Stimulated activated CD4-positive, alpha-beta T cell treated with anti-CD3 and anti-CD28 coated beads, Interleukin-4, amount 100 ng/mL, for 4 hours (primary cell): Measurements from ENCODE around the gene UROC1.

ENCODE experiments used
- DNase-seq, 2 experiments: peaks; one replicate each; pipeline ENCODE4 v3.0.0-alpha.2; 2020

The UROC1 gene

DNA sequence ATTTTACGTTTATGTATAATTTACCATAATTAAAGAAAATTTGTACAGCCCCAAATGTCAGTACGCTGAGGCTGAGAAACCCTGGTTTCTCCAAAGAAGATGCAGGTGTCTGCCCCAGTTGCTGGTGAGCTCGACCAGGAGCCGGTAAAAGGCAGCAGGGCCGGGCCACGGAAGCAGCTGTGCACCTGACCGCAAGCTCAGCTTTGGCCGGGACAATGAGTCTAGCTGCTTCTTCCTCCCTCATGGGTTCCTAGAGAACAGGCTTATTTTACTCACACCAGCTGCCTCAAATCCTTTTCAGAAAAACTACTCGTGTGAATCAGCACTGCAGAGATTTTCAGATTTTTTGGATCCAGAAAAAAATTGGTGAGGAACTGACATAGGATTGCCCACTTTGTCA, 23.8 kb downstream of the UROC1 start:
- no peak for DNase-seq

DNA sequence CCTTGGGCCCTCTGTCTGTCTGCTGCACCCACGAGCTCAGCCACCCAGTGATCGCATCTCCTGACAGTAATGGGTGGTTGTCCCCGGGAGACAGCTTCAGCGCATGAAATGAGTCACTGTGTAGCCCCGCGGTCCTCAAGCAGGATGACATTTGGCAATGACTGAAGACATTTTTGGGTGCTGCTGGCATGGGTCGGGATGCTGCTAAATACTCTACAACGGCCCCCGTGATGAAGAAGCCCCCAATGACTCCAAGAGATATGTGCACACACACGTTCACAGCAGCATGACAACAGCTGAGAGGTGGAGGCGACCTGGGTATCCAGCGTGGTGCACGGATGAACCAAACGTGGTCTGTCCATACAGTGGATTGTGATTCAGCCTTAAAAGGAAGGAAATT, 24.5 kb downstream of the UROC1 start:
- DNase-seq: no peak

DNA sequence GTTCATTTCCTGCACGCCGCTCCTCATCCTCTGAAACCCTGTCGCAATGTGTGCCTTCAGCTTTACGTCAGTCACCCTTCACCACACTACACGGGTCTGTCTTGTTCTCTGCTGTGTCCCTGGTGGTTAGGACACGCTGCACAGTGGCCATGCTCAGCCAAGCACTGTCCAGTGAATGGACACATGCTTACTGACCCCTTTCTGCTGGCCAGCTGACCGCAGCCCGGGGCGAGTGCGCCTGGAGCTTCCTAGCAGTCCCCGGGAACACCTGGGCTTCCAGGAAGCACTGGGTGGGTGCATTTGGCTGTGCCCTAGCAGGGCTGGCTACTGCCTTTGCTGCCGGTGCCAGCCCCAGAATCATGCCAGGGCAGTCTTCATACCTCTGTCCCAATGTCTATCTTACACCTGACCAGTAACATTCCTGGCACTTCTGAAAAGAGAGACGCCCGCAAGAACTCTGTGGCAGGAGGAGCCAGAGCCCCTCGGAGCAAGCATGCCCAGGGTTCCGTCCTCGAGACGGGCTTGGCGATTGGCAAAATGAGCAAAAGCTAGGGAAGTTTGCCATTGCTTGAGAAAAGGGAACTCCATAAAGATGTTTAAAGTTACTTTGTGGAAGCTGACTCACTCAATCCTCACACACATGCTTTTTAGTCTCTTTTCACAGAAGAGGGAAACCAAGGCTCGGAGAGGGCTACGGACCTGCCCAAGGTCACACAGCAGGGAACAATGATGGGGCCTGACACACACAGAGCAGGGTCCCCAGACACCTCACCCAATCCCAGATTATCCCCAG, 26.2 kb downstream of the UROC1 start:
- no peak for DNase-seq

DNA sequence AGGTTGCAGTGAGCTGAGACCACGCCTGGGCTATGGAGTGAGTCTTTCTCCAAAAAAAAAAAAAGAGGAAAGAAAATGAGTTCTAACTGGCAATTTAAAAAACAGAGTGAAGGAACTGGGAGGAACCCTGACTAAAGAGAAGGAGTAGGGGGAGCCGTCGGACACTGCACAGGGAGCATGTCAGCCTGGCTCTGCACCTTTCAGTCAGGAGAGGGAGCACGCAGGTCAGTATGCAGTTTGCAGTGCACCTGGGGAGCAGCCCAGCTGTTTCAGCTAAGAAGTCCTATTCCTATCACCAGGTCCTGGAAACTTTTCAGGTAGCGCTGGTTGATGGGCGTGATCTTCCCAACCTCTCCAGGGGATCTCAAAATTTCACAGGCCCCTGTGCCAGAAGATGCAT, 27.0 kb downstream of the UROC1 start:
- DNase-seq: no peak

DNA sequence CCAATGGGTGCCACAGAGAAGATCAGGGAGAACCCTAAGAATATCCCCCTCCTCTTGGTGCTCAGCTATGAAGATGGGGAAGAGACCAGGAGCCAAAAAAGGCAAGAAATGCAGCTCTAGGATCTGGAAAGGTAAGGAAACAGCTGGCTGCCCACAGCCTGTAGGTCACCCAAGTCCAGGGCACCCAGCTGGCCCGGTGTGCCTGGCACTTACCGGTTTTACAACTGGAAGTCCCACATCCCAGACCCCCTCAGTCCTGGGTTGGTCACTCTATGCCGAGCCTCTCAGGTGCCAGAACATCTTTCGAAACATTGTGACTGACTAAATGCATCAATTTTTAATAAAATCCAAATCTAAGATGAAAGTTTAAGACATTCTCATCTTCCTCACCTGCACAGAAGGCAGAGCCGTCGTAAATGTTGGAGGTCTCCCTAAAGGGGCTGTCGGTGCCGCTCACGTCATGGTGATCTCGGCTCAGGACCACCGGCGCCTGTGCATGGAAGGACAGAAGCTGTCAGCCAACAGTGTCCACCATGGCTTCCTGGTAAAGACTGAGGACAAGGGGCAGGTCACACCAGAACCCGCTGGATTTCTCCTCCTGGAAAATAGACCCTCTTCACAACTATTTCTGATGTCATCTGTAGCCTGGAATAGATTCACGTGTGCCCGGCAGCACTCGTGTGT, 28.5 kb downstream of the UROC1 start:
- DNase-seq: no peak

DNA sequence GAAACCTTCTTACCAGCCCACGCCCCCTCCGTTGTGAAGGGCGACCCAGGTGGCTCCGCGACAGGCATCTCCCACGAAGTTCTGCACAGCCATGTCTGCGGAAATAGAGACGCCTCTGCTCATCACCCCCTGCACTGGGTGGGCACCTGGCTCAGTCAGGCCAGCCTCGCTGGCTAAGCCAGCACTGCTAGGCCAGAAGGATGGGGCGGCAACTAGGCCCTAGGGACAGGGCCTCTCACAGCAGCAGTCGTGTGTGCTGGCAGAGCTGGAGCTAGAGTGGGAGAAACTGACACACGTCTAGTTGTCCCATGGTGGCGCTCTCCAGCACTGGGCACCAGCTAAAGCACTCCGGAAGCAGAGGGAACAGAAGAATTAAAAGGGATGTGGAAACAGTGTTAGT, 29.4 kb downstream of the UROC1 start:
- DNase-seq: no peak

DNA sequence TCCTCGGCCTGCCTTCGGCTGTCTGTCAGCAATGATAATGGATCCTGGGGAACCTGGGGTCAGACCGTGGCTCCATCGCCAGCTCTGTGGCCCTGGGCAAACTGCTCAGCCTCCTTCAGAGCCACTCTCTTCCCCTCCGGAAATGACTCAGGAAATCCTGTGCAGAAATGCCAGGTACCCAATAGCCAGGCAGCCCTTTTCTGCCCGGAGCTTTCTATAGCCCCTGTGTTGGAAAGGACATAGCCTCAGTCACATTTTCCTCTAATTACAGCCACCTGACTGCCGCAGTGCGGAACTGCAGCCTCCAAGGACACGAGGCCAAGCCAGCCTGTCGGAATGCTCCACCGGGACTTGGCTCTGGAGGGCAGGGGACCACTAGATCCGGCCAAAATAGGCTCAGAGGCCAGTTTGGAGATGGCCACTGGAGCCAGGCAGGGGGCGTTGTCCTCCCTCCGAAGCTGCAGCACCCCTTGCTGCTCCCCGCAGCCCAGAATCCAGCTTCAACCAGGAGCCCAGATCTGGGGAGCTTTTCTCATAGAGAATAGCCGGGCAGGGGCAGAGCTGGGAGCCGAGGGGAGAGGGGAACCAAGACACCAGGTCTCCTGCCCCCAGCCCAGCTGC, 30.3 kb downstream of the UROC1 start:
- no peak for DNase-seq

DNA sequence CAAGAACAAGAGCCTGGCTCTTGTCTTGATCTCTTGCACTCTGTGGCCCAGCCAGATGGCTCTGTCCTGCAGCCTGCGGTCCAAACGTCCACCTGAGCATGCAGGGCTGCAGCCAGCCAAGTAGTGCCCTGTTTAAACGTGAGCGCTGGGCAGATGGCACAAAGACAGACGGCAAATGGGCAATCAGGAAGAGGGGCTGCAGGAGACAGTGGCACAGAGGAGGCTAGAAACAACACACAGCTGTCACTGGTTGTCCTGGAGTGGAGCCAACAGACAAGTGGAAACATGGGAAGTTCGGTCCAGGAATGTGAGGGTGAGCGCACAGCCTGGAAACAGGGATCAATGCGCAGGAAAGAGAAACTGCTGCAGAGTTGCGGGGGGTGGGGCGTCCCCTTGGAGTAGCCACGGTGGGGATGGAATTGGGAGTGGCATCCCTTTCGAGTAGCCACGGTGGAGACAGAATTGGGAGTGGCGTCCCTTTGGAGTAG, 31.2 kb downstream of the UROC1 start:
- DNase-seq: no peak

DNA sequence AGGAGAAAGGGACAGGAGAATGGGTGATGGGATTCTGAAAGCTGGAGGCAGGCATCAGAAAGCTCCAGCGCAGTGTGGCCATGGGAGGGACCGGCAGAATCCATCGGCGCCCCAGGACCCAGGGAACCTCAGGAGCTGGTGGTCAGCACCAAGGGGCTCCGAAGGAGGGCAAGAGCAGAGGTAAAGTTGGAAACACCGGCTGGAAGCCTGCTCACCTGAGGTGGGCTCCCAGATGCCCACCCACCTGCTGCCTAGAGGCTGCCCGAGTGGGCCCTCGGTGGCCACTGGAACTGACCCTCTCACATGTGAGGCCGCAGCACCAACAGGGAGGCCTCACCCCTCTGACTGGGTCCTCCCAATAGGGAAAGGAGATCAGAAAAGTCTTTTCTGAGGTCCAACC, 31.6 kb downstream of the UROC1 start:
- no peak for DNase-seq

DNA sequence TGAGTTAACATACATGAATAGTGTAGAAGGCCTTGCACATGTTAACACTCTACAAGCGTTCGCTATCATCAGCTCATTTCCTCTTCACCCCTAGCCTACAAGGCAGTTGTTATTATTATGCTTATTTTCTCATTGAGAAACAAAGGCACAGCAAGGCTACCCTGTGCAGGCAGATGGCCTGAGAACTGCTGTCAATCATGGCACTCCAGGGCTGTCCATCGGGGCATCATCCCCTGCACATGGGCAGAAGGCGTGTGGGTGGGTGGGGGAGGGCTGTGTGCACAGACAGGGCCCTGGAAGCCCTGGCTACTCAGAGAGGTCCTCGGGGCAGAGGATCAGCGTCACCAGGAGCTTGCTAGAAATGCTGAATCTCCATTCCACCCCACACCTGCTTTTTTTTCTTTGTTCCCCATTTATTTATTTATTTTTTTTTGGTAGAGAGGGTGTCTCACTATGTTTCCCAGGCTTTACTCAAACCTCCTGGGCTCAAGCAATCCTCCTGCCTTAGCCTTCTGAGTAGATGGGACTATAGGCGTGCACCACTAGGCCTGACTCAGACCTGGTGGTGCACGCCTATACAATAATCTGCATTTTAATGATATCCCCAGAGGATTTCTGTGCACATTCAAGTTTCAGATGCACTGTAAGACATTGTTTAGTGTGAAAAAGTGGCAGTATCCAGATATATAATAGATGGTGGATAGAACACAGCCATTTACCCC, 32.2 kb downstream of the UROC1 start:
- no peak for DNase-seq

DNA sequence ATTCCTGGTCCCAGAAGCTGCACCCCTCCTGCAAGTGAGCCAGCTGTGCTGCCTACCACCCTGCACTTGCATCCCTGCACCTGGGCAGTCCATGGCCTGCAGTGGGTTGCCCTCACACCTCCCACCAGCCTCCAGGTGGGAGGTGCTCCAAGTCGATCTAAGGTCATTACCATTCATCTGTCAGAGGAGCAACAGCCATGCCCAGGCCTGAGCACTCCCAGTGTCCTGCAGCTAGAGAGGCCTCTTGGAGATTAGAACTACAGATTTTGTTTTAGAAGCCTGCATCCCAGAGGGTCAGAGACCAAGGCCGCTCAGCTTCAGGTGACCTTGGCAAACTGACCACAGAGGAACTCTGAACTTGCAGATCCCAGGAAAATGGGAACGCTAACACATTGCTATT, 32.9 kb downstream of the UROC1 start:
- no peak for DNase-seq

DNA sequence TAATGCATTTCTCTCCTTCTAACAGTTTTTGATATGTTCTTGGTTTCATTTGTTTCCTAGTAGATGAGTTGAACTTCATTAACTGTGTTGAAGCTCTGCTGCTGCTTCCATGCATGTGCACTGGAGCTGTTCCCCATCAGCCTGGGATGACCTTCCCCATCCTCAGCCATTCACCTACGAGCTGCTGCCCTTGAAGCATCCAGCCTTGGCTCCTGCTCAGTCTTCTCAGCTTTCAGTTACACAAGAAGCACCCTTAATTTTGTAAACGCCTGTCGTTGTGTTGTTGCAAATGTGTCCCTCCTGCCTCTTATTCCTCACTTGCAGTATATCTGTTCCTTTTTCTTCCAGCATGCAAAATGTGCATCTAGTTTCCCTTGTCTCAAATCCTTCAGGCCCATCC, 33.4 kb downstream of the UROC1 start:
- DNase-seq: no peak

DNA sequence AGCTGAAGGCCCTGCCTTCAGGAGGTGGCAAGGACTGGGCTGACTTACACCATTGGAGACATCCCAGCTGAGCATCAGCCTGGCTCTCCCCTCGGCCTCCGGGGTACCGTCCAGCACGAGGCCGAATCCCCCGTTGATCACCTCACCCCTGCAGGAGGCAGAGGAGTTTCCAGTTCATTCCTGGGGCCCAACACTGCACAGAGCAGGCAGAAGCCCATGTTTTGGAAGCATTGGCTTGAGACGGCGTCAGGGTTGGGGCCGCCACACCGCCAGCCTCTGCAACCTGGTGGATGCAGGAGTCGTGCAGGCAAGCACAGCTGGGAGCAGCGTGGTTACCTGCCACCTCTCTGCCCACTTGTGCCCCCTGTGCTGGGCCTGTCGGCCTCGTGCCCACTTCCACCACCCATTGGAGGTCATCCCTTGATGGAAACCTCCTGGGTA, 34.2 kb downstream of the UROC1 start:
- no peak for DNase-seq

DNA sequence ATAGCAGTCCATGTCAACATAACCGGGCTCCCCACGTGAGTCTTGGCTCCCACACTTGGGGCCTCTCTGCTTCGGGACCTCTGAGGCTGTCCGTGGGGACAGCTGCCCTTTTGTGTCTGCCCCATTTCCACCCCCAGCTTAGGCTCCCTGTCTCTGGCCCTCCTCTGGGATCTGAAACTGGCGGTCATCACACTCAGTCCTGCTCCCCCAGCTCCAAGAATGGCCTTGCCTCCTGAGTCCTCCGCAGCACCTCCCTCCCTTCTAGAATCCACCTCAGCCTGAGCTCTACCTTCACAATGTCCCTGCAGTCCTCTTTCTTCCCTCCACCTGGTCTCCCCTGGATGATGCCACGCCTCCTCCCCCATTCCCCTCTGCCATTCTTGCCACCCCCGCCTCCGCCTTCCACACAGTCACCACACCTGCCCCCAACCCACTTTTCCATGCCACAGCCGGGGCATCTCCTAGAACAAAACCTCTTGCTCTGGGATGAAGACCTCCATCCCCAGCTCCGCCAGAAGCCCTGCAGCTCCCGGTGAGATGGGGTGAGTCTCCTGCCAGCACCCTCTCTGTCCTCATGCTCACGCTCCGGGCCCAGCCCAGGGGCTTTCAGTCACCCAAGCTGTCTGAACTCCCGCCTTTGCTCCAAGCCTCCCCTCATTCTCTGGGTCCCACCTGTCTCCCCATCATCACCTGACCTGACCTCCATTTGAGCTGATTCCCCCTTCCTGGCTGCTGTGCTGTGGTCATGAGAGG, 34.9 kb downstream of the UROC1 start:
- no peak for DNase-seq

DNA sequence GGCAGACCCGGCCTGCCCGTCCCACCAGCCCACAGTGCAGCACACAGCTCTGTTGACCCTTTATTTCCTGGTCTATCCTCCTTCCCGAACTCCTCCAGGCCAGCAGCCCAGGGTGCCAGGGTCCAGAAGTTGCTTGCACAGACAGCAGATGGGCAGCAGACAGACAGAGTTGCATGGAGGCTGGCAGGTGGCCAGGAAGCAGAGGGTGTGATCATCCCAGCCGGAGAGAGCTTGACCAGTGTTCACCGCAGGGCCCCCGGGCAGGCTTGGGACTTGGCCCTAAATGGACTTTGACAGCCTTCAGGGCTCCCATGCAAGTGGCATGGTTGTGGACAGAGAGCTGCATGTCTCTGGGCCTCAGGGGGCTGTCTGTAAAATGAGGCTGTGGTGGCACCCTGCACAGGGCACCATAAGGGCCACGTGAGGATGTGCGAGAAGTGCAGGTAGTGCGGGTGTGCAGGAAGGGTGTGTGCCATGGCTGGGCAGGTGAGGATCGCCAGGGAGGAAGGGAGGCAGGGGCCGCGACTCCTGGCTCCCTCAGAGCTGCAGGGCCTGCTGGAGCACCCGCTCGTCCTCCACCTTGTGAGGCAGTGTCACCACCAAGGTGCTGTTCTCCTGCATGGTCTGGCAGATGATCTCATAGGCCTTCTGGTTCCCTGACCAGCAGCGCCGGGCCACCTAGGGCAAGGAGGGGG, 35.6 kb downstream of the UROC1 start:
- DNase-seq: no peak

DNA sequence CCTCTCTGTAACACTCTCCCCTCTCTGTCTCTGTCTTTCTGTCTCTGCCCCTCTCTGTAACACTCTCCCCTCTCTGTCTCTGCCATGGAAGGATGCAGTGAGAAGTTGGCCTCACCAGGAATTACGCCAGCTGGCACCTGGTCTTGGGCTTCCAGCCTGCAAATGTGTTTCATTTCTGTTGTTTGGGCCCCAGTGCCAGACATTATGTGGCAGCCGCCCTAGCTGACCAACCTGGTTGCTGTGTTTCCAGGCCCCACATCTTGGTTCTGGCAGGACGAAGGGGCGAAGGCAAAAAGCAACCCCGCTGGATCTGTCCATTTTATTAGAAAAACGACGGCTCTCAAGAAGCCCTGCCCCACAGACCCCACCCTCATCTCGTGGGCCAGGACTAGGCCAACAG, 36.7 kb downstream of the UROC1 start:
- DNase-seq: no peak

DNA sequence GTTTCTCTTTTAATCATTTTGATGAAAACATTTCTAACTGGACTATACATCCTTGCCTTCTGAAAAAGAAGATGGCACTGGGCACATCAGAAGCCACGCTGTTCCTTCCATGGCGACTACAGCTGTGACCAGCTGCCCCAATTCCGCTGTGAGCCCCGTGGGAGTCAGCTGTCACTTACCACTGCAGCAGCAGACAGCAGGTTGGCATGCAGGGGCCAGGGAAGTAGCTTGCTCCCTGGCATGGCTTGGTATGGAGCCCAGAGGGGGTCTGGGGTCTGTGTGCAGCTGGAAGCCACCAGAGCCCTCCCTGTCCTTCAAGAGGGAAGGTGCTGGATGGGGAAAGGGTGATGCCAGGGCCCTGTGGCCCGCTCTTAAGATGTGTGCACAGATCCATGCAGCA, 37.4 kb downstream of the UROC1 start:
- DNase-seq: no peak

DNA sequence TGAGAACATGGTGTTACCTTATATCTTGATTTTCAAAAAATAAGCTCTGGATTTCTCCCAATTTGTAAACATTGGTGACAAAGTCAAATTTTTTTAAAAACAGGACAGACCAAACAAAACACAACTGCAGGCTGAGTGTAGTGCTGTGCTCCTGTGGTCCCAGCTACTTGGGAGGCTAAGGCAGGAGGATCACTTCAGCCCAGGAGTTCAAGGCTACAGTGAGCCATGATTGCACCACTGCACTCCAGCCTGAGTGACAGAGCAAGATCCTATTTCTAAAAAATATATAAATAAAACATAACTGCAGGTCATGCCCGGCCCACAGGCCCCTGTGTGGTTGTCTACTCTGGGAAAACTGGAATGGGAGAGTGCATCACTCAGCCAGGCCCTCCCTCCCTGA, 37.9 kb downstream of the UROC1 start:
- no peak for DNase-seq

DNA sequence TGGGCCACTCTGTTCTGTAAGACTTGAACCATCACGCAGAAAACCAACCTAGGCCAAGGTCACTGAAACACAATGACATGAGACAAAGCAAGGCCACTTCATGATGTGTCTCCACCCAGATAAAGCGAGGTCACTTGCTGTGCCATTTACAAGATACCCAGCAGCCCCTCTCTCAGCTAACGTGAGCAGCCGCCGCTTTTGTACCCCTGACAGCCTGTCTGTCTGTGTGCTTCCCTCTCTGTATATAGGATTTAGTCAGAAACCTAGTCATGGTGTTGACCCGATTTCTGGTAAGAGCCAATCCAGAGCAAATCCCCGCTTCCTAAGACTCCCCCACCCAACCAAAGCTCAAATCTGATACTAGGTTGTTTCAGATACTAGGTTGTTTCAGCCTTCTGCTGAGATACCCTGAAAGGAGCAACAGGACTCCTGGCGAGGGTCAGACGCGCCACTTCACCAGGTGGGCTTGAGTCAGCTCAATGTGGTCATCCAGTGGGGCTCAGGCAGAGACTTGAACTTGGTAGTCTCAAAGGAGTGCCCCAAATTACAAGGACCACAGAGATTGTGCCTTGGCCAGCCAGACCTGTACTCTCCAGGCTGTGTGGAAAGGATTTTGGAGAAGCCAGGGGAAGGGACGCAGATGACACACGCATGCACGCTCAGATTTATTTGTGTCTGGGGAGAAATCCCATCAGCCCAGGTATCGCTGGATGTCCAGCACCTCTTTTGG, 38.8 kb downstream of the UROC1 start:
- DNase-seq: no peak

DNA sequence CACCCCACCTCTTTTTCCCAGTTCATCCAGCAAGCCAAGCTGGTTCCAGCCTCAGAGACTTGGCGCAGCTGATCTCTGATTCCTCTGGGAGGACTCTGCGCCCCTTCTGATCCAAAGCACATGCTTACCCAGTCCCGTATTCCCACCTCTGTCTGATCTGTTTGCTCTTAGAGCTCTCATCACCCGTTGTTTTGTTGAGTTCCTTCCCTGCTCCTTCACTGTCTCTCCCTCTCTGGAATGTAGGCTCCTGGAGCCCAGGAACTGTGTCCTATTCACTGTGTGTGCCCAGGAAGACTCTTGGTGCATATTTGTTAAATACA, 40.6 kb downstream of the UROC1 start:
- no peak for DNase-seq
